NCI-H69 (cell line): ENCODE results near the gene CSNK2B.

Source experiments
- DNase-seq: peaks from one replicate; lab custom pipeline; 2025; lab: John Stamatoyannopoulos, UW

The CSNK2B gene

GRCh38 chr6:31660381-31661261, 5.3 kb upstream of the CSNK2B start, which contains the start of gene C6orf47:
Gene C6orf47 (minus strand): TSS chr6:31660778. CDS start chr6:31659947, 831 bp downstream.
- peak; percentile 94 for DNase-seq

GRCh38 chr6:31661262-31662123, 4.4 kb upstream of the CSNK2B start:
- no peak for DNase-seq

GRCh38 chr6:31662124-31662723, 3.7 kb upstream of the CSNK2B start:
- DNase-seq, result no peak

- DNase-seq, result no peak
These were observed 2.5 kb upstream of the CSNK2B start for GRCh38 chr6:31663126-31663960.

- peak; percentile 63 for DNase-seq
These were observed 1.7 kb upstream of the CSNK2B start for GRCh38 chr6:31663961-31664789.

GRCh38 chr6:31664790-31665500, 935 bp upstream of the CSNK2B start, which contains the start of gene GPANK1:
Gene GPANK1 (minus strand): TSS chr6:31664997. CDS start chr6:31664478, 519 bp downstream.
- peak; percentile 98 for DNase-seq

- no peak for DNase-seq
These were observed 571 bp downstream of the CSNK2B start for GRCh38 chr6:31666337-31666965.

- DNase-seq, result no peak
These were observed 3.8 kb downstream of the CSNK2B start, which contains the start of gene LY6G5B for GRCh38 chr6:31669676-31670075. Gene LY6G5B (plus strand): TSS chr6:31669976. CDS start chr6:31670951, 975 bp downstream.

GRCh38 chr6:31676322-31676903, 10.5 kb downstream of the CSNK2B start:
- DNase-seq, result no peak

GRCh38 chr6:31676904-31677303, 11.0 kb downstream of the CSNK2B start:
- DNase-seq, result no peak

- DNase-seq, result no peak
These were observed 12.1 kb downstream of the CSNK2B start for GRCh38 chr6:31677955-31678354.

- DNase-seq, result peak; percentile 94
These were observed 14.6 kb downstream of the CSNK2B start, which contains the start of gene LY6G5C for GRCh38 chr6:31680226-31681134. Gene LY6G5C (minus strand): TSS chr6:31681067. CDS start chr6:31680373, 694 bp downstream.

GRCh38 chr6:31681135-31681671, 15.3 kb downstream of the CSNK2B start:
- DNase-seq, result peak; percentile 85

GRCh38 chr6:31683591-31683990, 17.7 kb downstream of the CSNK2B start:
- DNase-seq, result no peak

GRCh38 chr6:31686483-31686882, 20.6 kb downstream of the CSNK2B start:
- no peak for DNase-seq

GRCh38 chr6:31687321-31687720, 21.4 kb downstream of the CSNK2B start:
- no peak for DNase-seq
